SU-DHL-6 (cell line): Measurements from ENCODE around the gene DOK4.

Experiments used
- H2AFZ ChIP-seq: fragments of 200-600 bp; sonication (generic); 2 replicates; pipeline ENCODE4 v1.6.1; 2014; ENCODE audit warnings: low read depth, mild to moderate bottlenecking, moderate library complexity, mixed read lengths, antibody characterized with exemption, low read length; ENCODE audit not compliant: severe bottlenecking
- H3F3A ChIP-seq: fragments of 200-600 bp; shearing (Covaris generic); 2 replicates; pipeline ENCODE4 v1.6.0; 2016; ENCODE audit warnings: antibody characterized with exemption, mild to moderate bottlenecking; ENCODE audit not compliant: insufficient read depth
- H3K27ac ChIP-seq: fragments of 200-600 bp; sonication (generic); 2 replicates; pipeline ENCODE4 v1.5.1; 2016; ENCODE audit warnings: low read depth, mild to moderate bottlenecking, low read length, moderate library complexity, mixed read lengths
- H3K27me3 ChIP-seq: fragments of 200-600 bp; sonication (generic), shearing (Covaris generic); 2 replicates; pipeline ENCODE4 v1.6.0; 2014; ENCODE audit warnings: mild to moderate bottlenecking, low read length
- H3K36me3 ChIP-seq: fragments of 200-600 bp; sonication (generic); 2 replicates; pipeline ENCODE4 v1.6.1; 2014; ENCODE audit warnings: mild to moderate bottlenecking, low read length, mixed read lengths
- H3K4me2 ChIP-seq: fragments of 300-600, 200-600 bp; shearing (Covaris generic), sonication (generic); 2 replicates; pipeline ENCODE4 v1.6.0; 2014; ENCODE audit warnings: low read length, low read depth, mild to moderate bottlenecking; ENCODE audit not compliant: poor library complexity, severe bottlenecking
- H3K4me3 ChIP-seq: fragments of 200-600 bp; sonication (generic); 2 replicates; pipeline ENCODE4 v1.5.1; 2014; ENCODE audit warnings: antibody characterized with exemption, low read length, mild to moderate bottlenecking, mixed read lengths; ENCODE audit not compliant: insufficient read depth, poor library complexity, severe bottlenecking
- H3K79me2 ChIP-seq: fragments of 200-600 bp; sonication (generic); 2 replicates; pipeline ENCODE4 v1.6.1; 2014; ENCODE audit warnings: mild to moderate bottlenecking, low read length, moderate library complexity; ENCODE audit not compliant: insufficient read depth
- H3K9ac ChIP-seq: fragments of 200-600 bp; sonication (generic); 2 replicates; pipeline ENCODE4 v1.7.0; 2014; ENCODE audit warnings: mild to moderate bottlenecking, low read length
- H3K9me2 ChIP-seq: fragments of 200-600 bp; sonication (generic); replicated peaks from 2 replicates; pipeline ENCODE4 v1.6.1; 2014; ENCODE audit warnings: low read length; ENCODE audit not compliant: insufficient read depth
- H3K9me3 ChIP-seq: fragments of 200-600 bp; sonication (generic); 2 replicates; pipeline ENCODE4 v1.6.1; 2014; ENCODE audit warnings: low read length, mixed read lengths; ENCODE audit not compliant: insufficient read depth
- H4K20me1 ChIP-seq: fragments of 200-600 bp; sonication (generic); 2 replicates; pipeline ENCODE4 v1.6.1; 2014; ENCODE audit warnings: low read depth, mild to moderate bottlenecking, antibody characterized with exemption, low read length, moderate library complexity, mixed read lengths
- EZH2phosphoT487 ChIP-seq: fragments of 200-600 bp; sonication (generic), shearing (Covaris generic); conservative IDR thresholded peaks from 2 replicates; pipeline ENCODE4 v1.6.1; 2018; ENCODE audit warnings: mild to moderate bottlenecking, antibody characterized with exemption, low read length, moderate library complexity, mixed read lengths
- TF ChIP-seq, protein P1 (sequence below): fragments of 200-600 bp; sonication (generic); IDR thresholded peaks from one replicate; pipeline ENCODE4 v1.5.1; 2017; ENCODE audit warnings: antibody characterized with exemption, mild to moderate bottlenecking, low read length, moderate library complexity; ENCODE audit not compliant: insufficient read depth, poor library complexity, severe bottlenecking

DOK4 gene

DNA sequence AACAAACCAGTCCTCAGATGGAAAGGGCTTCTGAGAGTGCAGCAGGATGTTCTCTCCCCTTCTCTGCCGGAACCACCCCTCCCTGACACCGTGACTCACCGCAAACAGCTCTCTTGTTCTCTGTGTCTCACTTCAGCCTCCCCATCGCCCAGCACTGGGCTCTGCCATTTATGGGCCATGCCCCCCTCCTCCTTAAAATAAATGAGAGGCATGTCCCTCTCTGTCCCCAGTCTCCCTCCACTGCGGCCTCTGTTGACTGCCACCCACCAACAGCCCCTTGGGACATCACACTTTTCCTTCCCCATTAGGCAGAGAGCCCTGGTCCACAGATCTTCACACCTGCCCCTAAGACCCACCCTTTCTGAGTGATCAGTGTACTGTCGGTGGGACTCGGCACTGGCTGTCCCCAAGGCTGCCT lies 43.8 kb upstream of the DOK4 start:
- Histone ChIP-seq H3K36me3 (no peaks in the 10 kb centered on the region), H4K20me1 (no peaks in the 10 kb centered on the region), H3K9ac (no peak overlapping the region), H3K27me3 (no peaks in the 10 kb centered on the region), H3K9me3 (no peaks in the 10 kb centered on the region), H3K4me3 (no peak overlapping the region), H3K27ac (no peak overlapping the region), H3K9me2 (no peaks in the 10 kb centered on the region), H3K79me2 (no peaks in the 10 kb centered on the region), H2AFZ (no peak overlapping the region), H3F3A (no peaks in the 10 kb centered on the region), H3K4me2 (no peak overlapping the region)
- TF ChIP-seq EZH2phosphoT487 = no peak
- TF ChIP-seq, protein P1, sequence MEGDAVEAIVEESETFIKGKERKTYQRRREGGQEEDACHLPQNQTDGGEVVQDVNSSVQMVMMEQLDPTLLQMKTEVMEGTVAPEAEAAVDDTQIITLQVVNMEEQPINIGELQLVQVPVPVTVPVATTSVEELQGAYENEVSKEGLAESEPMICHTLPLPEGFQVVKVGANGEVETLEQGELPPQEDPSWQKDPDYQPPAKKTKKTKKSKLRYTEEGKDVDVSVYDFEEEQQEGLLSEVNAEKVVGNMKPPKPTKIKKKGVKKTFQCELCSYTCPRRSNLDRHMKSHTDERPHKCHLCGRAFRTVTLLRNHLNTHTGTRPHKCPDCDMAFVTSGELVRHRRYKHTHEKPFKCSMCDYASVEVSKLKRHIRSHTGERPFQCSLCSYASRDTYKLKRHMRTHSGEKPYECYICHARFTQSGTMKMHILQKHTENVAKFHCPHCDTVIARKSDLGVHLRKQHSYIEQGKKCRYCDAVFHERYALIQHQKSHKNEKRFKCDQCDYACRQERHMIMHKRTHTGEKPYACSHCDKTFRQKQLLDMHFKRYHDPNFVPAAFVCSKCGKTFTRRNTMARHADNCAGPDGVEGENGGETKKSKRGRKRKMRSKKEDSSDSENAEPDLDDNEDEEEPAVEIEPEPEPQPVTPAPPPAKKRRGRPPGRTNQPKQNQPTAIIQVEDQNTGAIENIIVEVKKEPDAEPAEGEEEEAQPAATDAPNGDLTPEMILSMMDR = no peak

DNA sequence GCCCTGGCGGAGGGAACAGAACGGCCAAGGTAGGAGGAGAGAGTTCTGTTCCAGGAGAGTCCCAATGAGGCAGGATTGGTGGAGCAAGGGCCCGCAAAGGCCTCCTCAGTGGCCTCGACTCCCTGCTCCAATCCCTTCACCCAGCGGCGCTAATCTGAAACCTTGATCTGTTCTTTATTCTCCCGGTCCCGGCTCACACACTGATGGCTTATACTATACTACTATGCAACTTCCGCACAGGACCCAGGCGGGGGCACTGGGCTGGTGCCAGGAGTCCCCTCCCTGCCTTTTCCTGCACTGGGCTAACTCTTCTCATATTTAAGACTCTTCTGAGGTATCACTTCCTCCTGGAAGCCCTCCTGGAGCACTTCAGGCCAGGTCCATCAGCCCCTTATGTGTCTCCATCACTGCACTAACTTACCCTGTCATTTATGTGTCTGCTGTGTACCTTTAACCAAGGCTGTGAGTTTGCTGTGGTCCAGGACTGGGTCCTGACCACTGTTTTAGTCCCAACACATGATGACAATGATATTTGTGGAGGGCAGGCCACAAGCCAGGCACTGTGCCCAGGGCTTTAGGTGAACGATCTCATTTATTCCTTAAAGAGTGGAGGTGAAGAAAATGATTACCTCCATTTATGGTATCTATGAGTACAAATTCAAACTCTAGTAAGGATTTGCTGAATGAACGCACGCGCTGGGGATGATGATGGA lies 43.3 kb upstream of the DOK4 start:
- Histone ChIP-seq H3K9ac (no peak overlapping the region), H3K36me3 (no peaks in the 10 kb centered on the region), H3K27me3 (no peaks in the 10 kb centered on the region), H3K4me2 (no peak overlapping the region), H3K4me3 (no peak overlapping the region), H3K9me3 (no peaks in the 10 kb centered on the region), H3K27ac (no peak overlapping the region), H4K20me1 (no peaks in the 10 kb centered on the region), H3F3A (no peaks in the 10 kb centered on the region), H3K9me2 (no peaks in the 10 kb centered on the region), H3K79me2 (no peaks in the 10 kb centered on the region), H2AFZ (no peak overlapping the region)
- no peak for TF ChIP-seq EZH2phosphoT487
- TF ChIP-seq, protein P1 = no peak

DNA sequence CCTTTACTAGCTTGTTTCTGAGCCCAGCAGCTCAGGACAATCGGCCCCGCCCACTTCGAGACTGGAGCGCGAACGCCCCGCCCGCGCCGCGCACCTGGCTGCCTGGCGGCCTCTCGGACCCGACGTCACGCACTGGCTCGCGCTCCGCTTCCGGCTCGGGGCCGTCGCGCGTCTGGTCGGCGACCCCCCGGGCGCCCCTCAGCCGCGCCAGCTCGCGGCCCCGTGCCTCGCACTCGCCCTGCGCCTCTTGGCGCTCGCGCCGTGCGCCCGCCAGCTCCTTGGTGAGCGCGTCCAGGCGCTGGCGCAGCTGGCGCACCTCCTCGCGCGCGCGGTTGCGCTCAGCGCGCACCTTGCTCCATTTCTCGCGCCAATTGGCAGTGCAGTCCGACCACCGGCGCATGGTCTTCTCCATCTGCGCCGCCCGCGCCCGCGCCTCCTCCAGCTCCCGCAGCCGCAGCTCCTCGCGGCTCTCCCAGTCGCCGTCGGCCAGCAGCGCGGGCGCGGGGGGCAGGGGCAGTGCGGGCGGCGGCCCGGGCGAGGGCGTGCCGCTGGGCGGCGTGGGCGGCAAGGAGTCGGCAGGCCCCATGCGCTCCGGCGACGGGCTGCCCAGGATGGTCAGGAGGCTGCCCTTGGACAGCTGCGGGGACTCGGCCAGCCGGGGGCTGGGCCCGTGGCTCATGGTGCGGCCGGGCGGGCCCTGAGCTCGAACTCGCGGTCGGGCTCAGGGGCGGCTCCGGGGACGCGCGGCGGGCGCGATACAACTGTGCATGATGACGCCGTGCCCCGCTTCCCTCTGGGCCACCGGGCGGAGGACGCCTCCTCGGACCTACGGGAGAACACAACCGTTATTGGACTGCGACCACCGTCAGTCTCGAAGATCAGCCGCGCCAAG lies 42.5 kb upstream of the DOK4 start:
- no peaks in the 10 kb centered on the region for H3F3A ChIP-seq
- no peaks in the 10 kb centered on the region for H3K79me2 ChIP-seq
- no peaks in the 10 kb centered on the region for H3K9me3 ChIP-seq
- H3K27me3 ChIP-seq = no peaks in the 10 kb centered on the region
- TF ChIP-seq EZH2phosphoT487 = no peak
- TF ChIP-seq, protein P1 = no peak
- no peak overlapping the region for H2AFZ ChIP-seq
- no peaks in the 10 kb centered on the region for H3K36me3 ChIP-seq
- H3K4me2 ChIP-seq = no peak overlapping the region
- no peak overlapping the region for H3K27ac ChIP-seq
- H3K9ac ChIP-seq = no peak overlapping the region
- no peaks in the 10 kb centered on the region for H3K9me2 ChIP-seq
- H4K20me1 ChIP-seq = no peaks in the 10 kb centered on the region
- no peak overlapping the region for H3K4me3 ChIP-seq
